Spleen (tissue), 11 donors: ENCODE measurements around the gene GREB1. TPM values are rescaled to one million over a fixed set of nuclear protein-coding genes. Genes with fewer than 3 reads are reported as not detected.

Experiments
- DNase-seq: peaks from one replicate; pipeline ENCODE4 v3.0.0-alpha.2; 2020
- H3K27ac ChIP-seq, 8 donors: fragments of 200-600 bp; sonication (generic) in 7 of 8; 1 replicate in 4 of 8; 2 replicates in 4 of 8; pipeline versions ENCODE4 v1.5.0 to v1.8.0; 2016 to 2021; ENCODE audit warnings: inconsistent platforms in 4 of 8, mild to moderate bottlenecking in 4 of 8, moderate library complexity in 1 of 8
- H3K27me3 ChIP-seq, 7 donors: fragments of 200-600 bp; sonication (generic) in 6 of 7; replicated peaks in 1 of 7; 1 replicate in 4 of 7; 2 replicates in 3 of 7; pipeline versions ENCODE4 v1.5.0 to v1.8.0; 2016 to 2021; ENCODE audit warnings: inconsistent platforms in 3 of 7, mild to moderate bottlenecking in 1 of 7
- H3K36me3 ChIP-seq, 6 donors: fragments of 200-600 bp; sonication (generic) in 5 of 6; 1 replicate in 4 of 6; 2 replicates in 2 of 6; pipeline versions ENCODE4 v1.5.0 to v1.8.0; 2016 to 2021; ENCODE audit warnings: inconsistent platforms in 2 of 6
- H3K4me1 ChIP-seq, 6 donors: fragments of 200-600 bp; sonication (generic) in 5 of 6; 1 replicate in 3 of 6; 2 replicates in 3 of 6; pipeline versions ENCODE4 v1.5.0 to v1.8.0; 2016 to 2021; ENCODE audit warnings: inconsistent platforms in 3 of 6
- H3K4me3 ChIP-seq, 8 donors: fragments of 200-600 bp; sonication (generic) in 7 of 8; 1 replicate in 4 of 8; 2 replicates in 4 of 8; pipeline versions ENCODE4 v1.5.0 to v1.8.0; 2016 to 2021; ENCODE audit warnings: inconsistent platforms in 4 of 8, mild to moderate bottlenecking in 4 of 8, moderate library complexity in 2 of 8
- H3K9me3 ChIP-seq, 8 donors: fragments of 200-600 bp; sonication (generic) in 7 of 8; 1 replicate in 4 of 8; 2 replicates in 4 of 8; pipeline versions ENCODE4 v1.5.0 to v1.8.0; 2016 to 2021; ENCODE audit warnings: inconsistent platforms in 4 of 8
- POLR2A ChIP-seq, 3 donors: fragments of 450-650 bp; IDR thresholded peaks; one replicate each; pipeline ENCODE4 v1.5.1; 2017; ENCODE audit warnings: antibody characterized with exemption in 3 of 3, mild to moderate bottlenecking in 1 of 3
- POLR2AphosphoS5 ChIP-seq, 3 donors: sonication (generic); formaldehyde crosslinking; IDR thresholded peaks; one replicate each; pipeline ENCODE4 v1.5.1; 2017; ENCODE audit warnings: antibody characterized with exemption in 3 of 3
- WGBS, 5 donors: extraction: QIAGEN DNeasy Blood & Tissue Kit in 3 of 5; methylation state at CpG; one replicate each; pipeline versions ENCODE4 v1.1.5 to v1.1.7; 2013 to 2018; 5-methylcytosine and 5-hydroxymethylcytosine counted together
- intact Hi-C: fragments of 100-400 bp; cut with DNase I; formaldehyde crosslinking; loops from one replicate; pipeline ENCODE4 v1.15.0; 2023; ENCODE audit warnings: low total_unique reads
- polyA plus RNA-seq, 3 donors: library from polyadenylated mRNA; stranded (reverse); fragments of 200-250 nt; gene quantifications; one replicate each; pipeline ENCODE4 v1.2.1, GENCODE V29; 2013
- total RNA-seq, 7 donors: library from RNA; depleted of rRNA in 3 of 7; stranded (reverse); fragments of >200 nt in 3 of 7; fragmentation: NEBNext Ultra II Directional in 4 of 7; extraction: Animal tissue kit (Norgen Biotek cat#: 25700) in 4 of 7; gene quantifications; one replicate each; pipeline versions ENCODE4 v1.1.0 to v1.2.1, GENCODE V29; 2016 to 2021
- TF ChIP-seq, protein P1 (sequence below), 11 experiments: fragments of 200-600 bp in 7 of 11; fragments of 450-650 bp in 4 of 11; sonication (generic) in 4 of 11; IDR thresholded peaks in 8 of 11; conservative IDR thresholded peaks in 3 of 11; 1 replicate in 7 of 11; 2 replicates in 4 of 11; pipeline versions ENCODE4 v1.4.0 to v1.8.0; 2016 to 2021; ENCODE audit warnings: antibody characterized with exemption in 11 of 11, inconsistent platforms in 4 of 11, mild to moderate bottlenecking in 1 of 11
- donor health status: healthy with polysubstance abuse.
- donor health status: DM: no; HTN: no; CAD: no; lungs with moderate emphysema.
- donor health status: DM: no; HTN: no; CAD: no.
- donor health status: Bipolar disorder and iron deficiency.
- donor health status: healthy.
- donor health status: DM: no; HTN: no; CAD: no.
- donor health status: DM: yes; HTN: yes; CAD: no.

GREB1 gene
- total and polyA plus RNA-seq, 10 donors, result 0.06 to 1.6 (median 0.51) TPM; not detected in 1

DNA sequence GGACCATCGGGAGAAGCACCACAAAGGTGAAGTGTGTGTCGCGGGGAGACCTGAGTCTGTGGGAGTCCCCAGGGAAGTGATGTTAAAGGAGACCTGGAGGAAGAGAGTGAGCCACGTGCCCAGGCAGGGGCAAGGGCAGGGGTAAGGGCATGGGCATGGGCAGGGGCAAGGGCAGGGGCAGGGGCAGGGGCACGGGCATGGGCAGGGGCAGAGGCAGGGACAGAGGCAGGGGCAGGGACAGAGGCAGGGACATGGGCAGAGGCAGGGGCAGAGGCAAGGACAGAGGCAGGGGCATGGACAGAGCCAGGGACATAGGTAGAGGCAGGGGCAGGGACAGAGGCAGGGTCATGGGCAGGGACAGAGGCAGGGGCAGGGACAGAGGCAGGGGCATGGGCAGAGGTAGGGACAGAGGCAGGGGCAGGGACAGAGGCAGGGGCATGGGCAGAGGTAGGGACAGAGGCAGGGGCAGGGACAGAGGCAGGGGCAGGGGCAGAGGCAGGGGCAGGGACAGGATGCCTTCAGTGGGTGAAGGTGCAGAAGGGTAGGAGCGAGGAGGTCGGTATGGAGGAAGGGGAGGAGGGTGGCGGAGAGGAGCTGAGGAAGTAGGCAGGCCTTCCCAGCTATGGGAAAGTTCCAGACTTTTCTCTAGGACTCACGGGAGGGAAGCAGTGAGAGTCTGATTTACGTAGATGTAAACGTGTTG lies 102.9 kb downstream of the GREB1 start:
- intact Hi-C loops, result no loop called here
- Histone ChIP-seq H3K27ac (no peak overlapping the region), H3K36me3 (no peaks in the 10 kb centered on the region), H3K27me3 (peaks cover 0 to 3% (median 0%) of the 10 kb centered on the region in 7 donors), H3K9me3 (no peaks in the 10 kb centered on the region), H3K4me3 (no peak overlapping the region), H3K4me1 (no peaks in the 10 kb centered on the region)
- 65 to 77% (median 70%) methylated on average over 11 of the region's 11 CpGs for WGBS, 5 donors
- no peak for TF ChIP-seq POLR2A (IDR thresholded peaks at IDR 0.05)
- no peak for TF ChIP-seq POLR2AphosphoS5 (IDR thresholded peaks at IDR 0.05)
- TF ChIP-seq, protein P1, sequence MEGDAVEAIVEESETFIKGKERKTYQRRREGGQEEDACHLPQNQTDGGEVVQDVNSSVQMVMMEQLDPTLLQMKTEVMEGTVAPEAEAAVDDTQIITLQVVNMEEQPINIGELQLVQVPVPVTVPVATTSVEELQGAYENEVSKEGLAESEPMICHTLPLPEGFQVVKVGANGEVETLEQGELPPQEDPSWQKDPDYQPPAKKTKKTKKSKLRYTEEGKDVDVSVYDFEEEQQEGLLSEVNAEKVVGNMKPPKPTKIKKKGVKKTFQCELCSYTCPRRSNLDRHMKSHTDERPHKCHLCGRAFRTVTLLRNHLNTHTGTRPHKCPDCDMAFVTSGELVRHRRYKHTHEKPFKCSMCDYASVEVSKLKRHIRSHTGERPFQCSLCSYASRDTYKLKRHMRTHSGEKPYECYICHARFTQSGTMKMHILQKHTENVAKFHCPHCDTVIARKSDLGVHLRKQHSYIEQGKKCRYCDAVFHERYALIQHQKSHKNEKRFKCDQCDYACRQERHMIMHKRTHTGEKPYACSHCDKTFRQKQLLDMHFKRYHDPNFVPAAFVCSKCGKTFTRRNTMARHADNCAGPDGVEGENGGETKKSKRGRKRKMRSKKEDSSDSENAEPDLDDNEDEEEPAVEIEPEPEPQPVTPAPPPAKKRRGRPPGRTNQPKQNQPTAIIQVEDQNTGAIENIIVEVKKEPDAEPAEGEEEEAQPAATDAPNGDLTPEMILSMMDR (IDR thresholded peaks at IDR 0.05 in 8 of 11, conservative IDR thresholded peaks at IDR 0.05 in 3 of 11), result no peak
- no peak for DNase-seq

DNA sequence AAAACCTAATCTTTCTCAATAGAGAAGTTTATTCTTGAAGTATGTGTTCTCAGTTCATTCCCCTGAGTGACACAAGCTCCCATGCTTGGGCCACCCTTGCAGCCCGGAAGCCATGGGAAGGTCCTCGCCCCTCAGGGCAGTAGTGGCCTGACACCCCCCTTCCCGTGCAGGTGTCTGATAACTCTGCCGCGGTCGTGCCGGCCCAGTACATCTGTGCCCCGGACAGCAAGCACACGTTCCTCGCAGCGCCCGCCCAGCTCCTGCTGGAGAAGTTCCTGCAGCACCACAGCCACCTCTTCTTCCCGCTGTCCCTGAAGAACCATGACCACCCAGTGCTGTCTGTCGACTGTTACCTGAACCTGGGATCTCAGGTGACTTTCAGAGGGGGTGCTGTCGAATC lies 103.7 kb downstream of the GREB1 start:
- no peak for DNase-seq
- intact Hi-C loops, result no loop called here
- Histone ChIP-seq H3K27ac (no peak overlapping the region), H3K36me3 (no peaks in the 10 kb centered on the region), H3K4me1 (no peaks in the 10 kb centered on the region), H3K9me3 (no peaks in the 10 kb centered on the region), H3K27me3 (peaks cover 0 to 3% (median 0%) of the 10 kb centered on the region in 7 donors), H3K4me3 (no peak overlapping the region)
- WGBS, 5 donors, result 87 to 93% (median 91%) methylated on average over 15 of the region's 15 CpGs
- TF ChIP-seq POLR2A (IDR thresholded peaks at IDR 0.05) (no peak), POLR2AphosphoS5 (IDR thresholded peaks at IDR 0.05) (no peak)
- TF ChIP-seq, protein P1 (IDR thresholded peaks at IDR 0.05 in 8 of 11, conservative IDR thresholded peaks at IDR 0.05 in 3 of 11), result no peak

DNA sequence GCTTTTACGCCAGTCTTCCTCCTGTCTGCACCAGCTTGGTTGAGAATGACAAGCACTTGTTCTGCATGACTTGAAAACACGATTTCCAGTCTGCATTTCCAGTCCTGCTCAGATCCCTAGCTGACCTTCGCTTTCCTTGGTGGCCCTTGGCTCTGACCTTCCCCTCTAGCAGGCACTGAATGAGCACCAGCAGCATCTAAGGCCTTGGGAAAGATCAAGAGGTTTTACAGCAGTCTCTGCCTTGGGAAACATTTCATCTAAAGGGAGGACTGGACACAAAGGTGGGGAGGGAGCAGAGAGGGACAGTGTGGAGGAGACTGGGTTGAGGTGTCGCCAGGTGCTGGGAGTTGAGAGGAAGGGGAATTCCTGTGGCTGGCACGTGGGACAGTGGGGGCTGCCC lies 105.7 kb downstream of the GREB1 start:
- WGBS, 5 donors, result 67 to 72% (median 71%) methylated on average over 5 of the region's 5 CpGs
- H3K36me3 ChIP-seq, result no peaks in the 10 kb centered on the region

DNA sequence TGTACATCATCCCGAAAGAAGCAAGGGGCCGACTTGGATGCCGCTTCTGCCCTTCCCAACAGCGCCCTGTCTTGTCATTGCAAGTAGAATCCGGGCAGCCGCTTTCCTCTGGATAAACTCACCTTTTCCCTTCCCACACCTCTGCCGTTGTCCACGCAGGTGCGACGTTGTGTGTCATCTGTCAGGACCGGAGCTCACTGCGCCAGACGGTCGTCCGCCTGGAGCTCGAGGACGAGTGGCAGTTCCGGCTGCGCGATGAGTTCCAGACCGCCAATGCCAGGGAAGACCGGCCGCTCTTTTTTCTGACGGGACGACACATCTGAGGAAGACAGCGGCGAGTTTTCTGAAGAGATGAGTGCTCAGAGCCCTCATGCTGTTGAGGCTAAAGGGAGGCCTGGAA lies 106.3 kb downstream of the GREB1 start:
- no peaks in the 10 kb centered on the region for H3K36me3 ChIP-seq
- H3K27ac ChIP-seq, result no peak overlapping the region
- 87 to 98% (median 93%) methylated on average over 27 of the region's 27 CpGs for WGBS, 5 donors
- no peak overlapping the region for H3K4me3 ChIP-seq
- no peaks in the 10 kb centered on the region for H3K4me1 ChIP-seq
- peaks cover 0 to 5% (median 0%) of the 10 kb centered on the region in 7 donors for H3K27me3 ChIP-seq
- no peak for DNase-seq
- no peaks in the 10 kb centered on the region for H3K9me3 ChIP-seq
- TF ChIP-seq POLR2A (IDR thresholded peaks at IDR 0.05), result no peak
- TF ChIP-seq, protein P1 (IDR thresholded peaks at IDR 0.05 in 8 of 11, conservative IDR thresholded peaks at IDR 0.05 in 3 of 11), result no peak
- TF ChIP-seq POLR2AphosphoS5 (IDR thresholded peaks at IDR 0.05), result no peak
- intact Hi-C loops, result no loop called here

More for the DNA sequence above, 105.7 kb downstream of the GREB1 start:
- no peak overlapping the region for H3K27ac ChIP-seq
- no peak for DNase-seq
- TF ChIP-seq POLR2AphosphoS5 (IDR thresholded peaks at IDR 0.05) (no peak), POLR2A (IDR thresholded peaks at IDR 0.05) (no peak)
- TF ChIP-seq, protein P1 (IDR thresholded peaks at IDR 0.05 in 8 of 11, conservative IDR thresholded peaks at IDR 0.05 in 3 of 11), result no peak
- intact Hi-C loops, result no loop called here
- no peaks in the 10 kb centered on the region for H3K9me3 ChIP-seq
- H3K4me3 ChIP-seq, result no peak overlapping the region
- H3K27me3 ChIP-seq, result peaks cover 0 to 5% (median 0%) of the 10 kb centered on the region in 7 donors
- H3K4me1 ChIP-seq, result no peaks in the 10 kb centered on the region
